Measurements from ENCODE around the gene LZTS2.

- TF ChIP-seq CTCF (IDR thresholded peaks at IDR 0.05): no peak
- TF ChIP-seq POLR2A (IDR thresholded peaks at IDR 0.05): no peak
Measured at GRCh38 chr10:101033276-101033675, 33.7 kb downstream of the LZTS2 start.
